ENCODE measurements around the gene FLT3LG.
"Not testable (repeated sequence)": the region's sequence is repeated elsewhere in the genome, so short reads cannot be mapped to it uniquely, and the experiment has no call there.

Gene FLT3LG

GRCh38 chr19:49459388-49459787 is 14.6 kb upstream of the FLT3LG start:
- TF ChIP-seq, protein P1, sequence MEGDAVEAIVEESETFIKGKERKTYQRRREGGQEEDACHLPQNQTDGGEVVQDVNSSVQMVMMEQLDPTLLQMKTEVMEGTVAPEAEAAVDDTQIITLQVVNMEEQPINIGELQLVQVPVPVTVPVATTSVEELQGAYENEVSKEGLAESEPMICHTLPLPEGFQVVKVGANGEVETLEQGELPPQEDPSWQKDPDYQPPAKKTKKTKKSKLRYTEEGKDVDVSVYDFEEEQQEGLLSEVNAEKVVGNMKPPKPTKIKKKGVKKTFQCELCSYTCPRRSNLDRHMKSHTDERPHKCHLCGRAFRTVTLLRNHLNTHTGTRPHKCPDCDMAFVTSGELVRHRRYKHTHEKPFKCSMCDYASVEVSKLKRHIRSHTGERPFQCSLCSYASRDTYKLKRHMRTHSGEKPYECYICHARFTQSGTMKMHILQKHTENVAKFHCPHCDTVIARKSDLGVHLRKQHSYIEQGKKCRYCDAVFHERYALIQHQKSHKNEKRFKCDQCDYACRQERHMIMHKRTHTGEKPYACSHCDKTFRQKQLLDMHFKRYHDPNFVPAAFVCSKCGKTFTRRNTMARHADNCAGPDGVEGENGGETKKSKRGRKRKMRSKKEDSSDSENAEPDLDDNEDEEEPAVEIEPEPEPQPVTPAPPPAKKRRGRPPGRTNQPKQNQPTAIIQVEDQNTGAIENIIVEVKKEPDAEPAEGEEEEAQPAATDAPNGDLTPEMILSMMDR (IDR thresholded peaks at IDR 0.05; ENCODE audit: low read depth, low read length), result no peak
- in situ Hi-C loops (cut with HindIII; ENCODE audit: low sequenced_read_pairs), result no loop called here
- no peak overlapping the region for H3K4me3 ChIP-seq (ENCODE audit: low read depth, low read length)
- DNase-seq (ENCODE audit: low read depth, low spot score), result no peak

DNA sequence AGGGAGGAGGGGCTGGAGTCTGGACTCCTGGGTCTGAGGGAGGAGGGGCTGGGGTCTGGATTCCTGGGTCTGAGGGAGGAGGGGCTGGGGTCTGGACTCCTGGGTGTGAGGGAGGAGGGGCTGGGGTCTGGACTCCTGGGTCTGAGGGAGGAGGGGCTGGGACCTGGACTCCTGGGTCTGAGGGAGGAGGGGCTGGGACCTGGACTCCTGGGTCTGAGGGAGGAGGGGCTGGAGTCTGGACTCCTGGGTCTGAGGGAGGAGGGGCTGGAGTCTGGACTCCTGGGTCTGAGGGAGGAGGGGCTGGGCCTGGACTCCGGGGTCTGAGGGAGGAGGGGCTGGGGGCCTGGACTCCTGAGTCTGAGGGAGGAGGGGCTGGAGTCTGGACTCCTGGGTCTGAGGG is 12.9 kb upstream of the FLT3LG start:
- H3K4me3 ChIP-seq (ENCODE audit: low read depth, low read length); in situ Hi-C loops (cut with HindIII; ENCODE audit: low sequenced_read_pairs); DNase-seq (ENCODE audit: low read depth, low spot score): not testable (repeated sequence)

- TF ChIP-seq, protein P1 (IDR thresholded peaks at IDR 0.05; ENCODE audit: low read depth, low read length), result no peak
- in situ Hi-C loops (cut with HindIII; ENCODE audit: low sequenced_read_pairs), result no loop called here
- DNase-seq (ENCODE audit: low read depth, low spot score), result no peak
- no peak overlapping the region for H3K4me3 ChIP-seq (ENCODE audit: low read depth, low read length)
These were observed 12.4 kb upstream of the FLT3LG start for GRCh38 chr19:49461656-49462055.

DNA sequence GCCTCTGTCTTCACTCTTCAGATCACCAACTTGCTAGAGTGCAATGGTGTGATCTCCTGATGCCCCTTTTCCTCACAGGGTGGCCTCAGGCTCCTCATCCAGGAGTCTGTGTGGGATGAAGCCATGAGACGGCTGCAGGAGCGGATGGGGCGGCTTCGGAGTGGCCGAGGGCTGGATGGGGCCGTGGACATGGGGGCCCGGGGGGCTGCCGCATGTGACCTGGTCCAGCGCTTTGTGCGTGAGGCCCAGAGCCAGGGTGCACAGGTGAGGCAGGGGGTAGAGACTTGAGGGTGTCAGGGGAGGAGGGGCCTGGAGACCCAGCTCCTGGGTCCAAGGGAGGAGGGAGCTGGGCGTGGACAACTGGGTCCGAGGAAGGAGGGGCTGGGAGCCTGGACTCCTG is 11.5 kb upstream of the FLT3LG start:
- H3K4me3 ChIP-seq (ENCODE audit: low read depth, low read length), result no peak overlapping the region
- TF ChIP-seq, protein P1 (IDR thresholded peaks at IDR 0.05; ENCODE audit: low read depth, low read length), result no peak
- DNase-seq (ENCODE audit: low read depth, low spot score), result no peak
- in situ Hi-C loops (cut with HindIII; ENCODE audit: low sequenced_read_pairs), result no loop called here

- no peak for DNase-seq (ENCODE audit: low read depth, low spot score)
- in situ Hi-C loops (cut with HindIII; ENCODE audit: low sequenced_read_pairs), result no loop called here
- H3K4me3 ChIP-seq (ENCODE audit: low read depth, low read length), result no peak overlapping the region
- TF ChIP-seq, protein P1 (IDR thresholded peaks at IDR 0.05; ENCODE audit: low read depth, low read length), result no peak
These were observed 9.9 kb upstream of the FLT3LG start for GRCh38 chr19:49463960-49464740.

DNA sequence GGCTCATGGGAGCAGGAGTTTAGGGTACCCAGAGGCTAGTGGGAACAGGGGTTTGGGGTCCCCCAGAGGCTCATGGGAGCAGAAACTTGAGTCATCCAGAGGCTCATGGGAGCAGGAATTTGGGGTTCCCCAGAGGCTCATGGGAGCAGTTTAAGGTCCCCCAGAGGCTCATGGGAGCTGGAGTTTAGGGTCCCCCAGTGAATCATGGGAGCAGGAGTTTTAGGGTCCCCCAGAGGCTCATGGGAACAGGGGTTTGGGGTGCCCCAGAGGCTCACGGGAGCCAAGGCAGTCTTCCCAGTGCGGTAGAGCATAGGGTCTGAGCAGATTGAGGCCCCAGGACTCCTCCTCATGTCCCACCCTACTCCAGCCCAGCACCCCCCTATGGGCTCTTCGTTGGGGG is 8.6 kb upstream of the FLT3LG start:
- in situ Hi-C loops (cut with HindIII; ENCODE audit: low sequenced_read_pairs), result no loop called here
- H3K4me3 ChIP-seq (ENCODE audit: low read depth, low read length), result no peak overlapping the region
- DNase-seq (ENCODE audit: low read depth, low spot score), result no peak
- TF ChIP-seq, protein P1 (IDR thresholded peaks at IDR 0.05; ENCODE audit: low read depth, low read length), result no peak

GRCh38 chr19:49468199-49468598 is 5.8 kb upstream of the FLT3LG start:
- no peak for DNase-seq (ENCODE audit: low read depth, low spot score)
- TF ChIP-seq, protein P1 (IDR thresholded peaks at IDR 0.05; ENCODE audit: low read depth, low read length), result no peak
- in situ Hi-C loops (cut with HindIII; ENCODE audit: low sequenced_read_pairs), result no loop called here
- no peak overlapping the region for H3K4me3 ChIP-seq (ENCODE audit: low read depth, low read length)
